Parathyroid adenoma (tissue), 2 donors: ENCODE measurements around the gene CUX1.

ENCODE experiments used
- H2AFZ ChIP-seq: fragments of 300-600 bp; sonication (generic); one replicate; pipeline ENCODE4 v1.7.0; 2017; ENCODE audit warnings: antibody characterized with exemption, mild to moderate bottlenecking
- H3K27ac ChIP-seq: fragments of 300-600 bp; sonication (generic); one replicate; pipeline ENCODE4 v1.7.0; 2017
- H3K27me3 ChIP-seq: fragments of 300-600 bp; sonication (generic); one replicate; pipeline ENCODE4 v1.7.0; 2017; ENCODE audit warnings: low read length; ENCODE audit not compliant: control insufficient read depth, insufficient read depth
- H3K36me3 ChIP-seq: fragments of 300-600 bp; sonication (generic); one replicate; pipeline ENCODE4 v1.7.0; 2017; ENCODE audit warnings: low read length; ENCODE audit not compliant: control insufficient read depth, insufficient read depth
- H3K4me1 ChIP-seq: fragments of 300-600 bp; sonication (generic); one replicate; pipeline ENCODE4 v1.7.0; 2017; ENCODE audit warnings: control low read depth
- H3K4me2 ChIP-seq: fragments of 300-600 bp; sonication (generic); one replicate; pipeline ENCODE4 v1.7.0; 2017; ENCODE audit warnings: low read length
- H3K4me3 ChIP-seq: fragments of 300-600 bp; sonication (generic); one replicate; pipeline ENCODE4 v1.7.0; 2017; ENCODE audit warnings: low read depth, low read length
- H3K79me2 ChIP-seq: fragments of 300-600 bp; sonication (generic); one replicate; pipeline ENCODE4 v1.7.0; 2017; ENCODE audit warnings: control low read depth
- H3K9ac ChIP-seq: fragments of 300-600 bp; sonication (generic); one replicate; pipeline ENCODE4 v1.7.0; 2017; ENCODE audit warnings: mild to moderate bottlenecking
- H3K9me3 ChIP-seq: fragments of 300-600 bp; sonication (generic); one replicate; pipeline ENCODE4 v1.7.0; 2017; ENCODE audit warnings: low read length; ENCODE audit not compliant: control insufficient read depth
- CTCF ChIP-seq: fragments of 300-600 bp; sonication (generic); IDR thresholded peaks from one replicate; pipeline ENCODE4 v1.7.0; 2017; ENCODE audit warnings: antibody characterized with exemption, mild to moderate bottlenecking
- donor health status: primary hyperparathyroidism.

CUX1 gene

GRCh38 chr7:101976411-101976810, 159.0 kb downstream of the CUX1 start:
- H3K27me3 ChIP-seq, result no peaks in the 10 kb centered on the region
- peaks cover 10% of the 10 kb centered on the region for H3K79me2 ChIP-seq
- no peaks in the 10 kb centered on the region for H3K9me3 ChIP-seq
- no peak for TF ChIP-seq CTCF
- H3K4me3 ChIP-seq, result no peak overlapping the region
- H3K36me3 ChIP-seq, result no peaks in the 10 kb centered on the region
- H3K4me1 ChIP-seq, result no peaks in the 10 kb centered on the region
- H3K9ac ChIP-seq, result no peak overlapping the region
- no peak overlapping the region for H3K27ac ChIP-seq
- no peak overlapping the region for H3K4me2 ChIP-seq
- no peak overlapping the region for H2AFZ ChIP-seq

- Histone ChIP-seq H3K27ac (no peak overlapping the region), H3K36me3 (no peaks in the 10 kb centered on the region), H3K9ac (no peak overlapping the region), H3K4me1 (no peaks in the 10 kb centered on the region), H3K4me2 (no peak overlapping the region), H3K27me3 (no peaks in the 10 kb centered on the region), H3K4me3 (no peak overlapping the region), H3K79me2 (peaks cover 7% of the 10 kb centered on the region), H2AFZ (no peak overlapping the region), H3K9me3 (no peaks in the 10 kb centered on the region)
- no peak for TF ChIP-seq CTCF
Observed at GRCh38 chr7:101977249-101977648, 159.8 kb downstream of the CUX1 start.

- Histone ChIP-seq H2AFZ (no peak overlapping the region), H3K27ac (no peak overlapping the region), H3K27me3 (no peaks in the 10 kb centered on the region), H3K4me1 (no peaks in the 10 kb centered on the region), H3K79me2 (peaks cover 8% of the 10 kb centered on the region), H3K4me2 (no peak overlapping the region), H3K4me3 (no peak overlapping the region), H3K36me3 (no peaks in the 10 kb centered on the region), H3K9me3 (no peaks in the 10 kb centered on the region), H3K9ac (no peak overlapping the region)
- TF ChIP-seq CTCF, result no peak
Observed at GRCh38 chr7:101978683-101979082, 161.3 kb downstream of the CUX1 start.

GRCh38 chr7:101983147-101983811, 165.9 kb downstream of the CUX1 start:
- no peaks in the 10 kb centered on the region for H3K9me3 ChIP-seq
- H2AFZ ChIP-seq, result no peak overlapping the region
- TF ChIP-seq CTCF, result no peak
- peaks cover 10% of the 10 kb centered on the region for H3K79me2 ChIP-seq
- H3K4me3 ChIP-seq, result no peak overlapping the region
- no peak overlapping the region for H3K9ac ChIP-seq
- no peak overlapping the region for H3K27ac ChIP-seq
- peaks cover 6% of the 10 kb centered on the region for H3K4me1 ChIP-seq
- no peaks in the 10 kb centered on the region for H3K36me3 ChIP-seq
- no peaks in the 10 kb centered on the region for H3K27me3 ChIP-seq
- H3K4me2 ChIP-seq, result no peak overlapping the region
